Panc1 (cell line): ENCODE results near the gene C16orf90.

ENCODE experiments used
- CTCF ChIP-seq: fragments of 450-650 bp; IDR thresholded peaks from 2 replicates; pipeline ENCODE4 v1.5.1; 2017; ENCODE audit warnings: mild to moderate bottlenecking
- POLR2AphosphoS5 ChIP-seq: IDR thresholded peaks from 2 replicates; pipeline ENCODE4 v1.6.1; 2012; ENCODE audit warnings: mild to moderate bottlenecking, low read depth, low read length, moderate library complexity

GRCh38 chr16:3482659-3483241 is 12.5 kb downstream of the C16orf90 start:
- TF ChIP-seq POLR2AphosphoS5, result no peak
- TF ChIP-seq CTCF, result no peak
